GM19328 (cell line): ENCODE data around the gene SMAD4.
"Not testable (repeated sequence)": the region's sequence is repeated elsewhere in the genome, so short reads cannot be mapped to it uniquely, and the experiment has no call there.

Experiments
- ATAC-seq: cut with Tn5 transposase; IDR thresholded peaks from one replicate; pipeline ENCODE4 v1.9.1; 2021; ENCODE audit warnings: mild to moderate bottlenecking, moderate library complexity; ENCODE audit not compliant: unreplicated experiment

Gene SMAD4

GRCh38 chr18:51108330-51108729 lies 78.3 kb downstream of the SMAD4 start:
- no peak for ATAC-seq

- peak; percentile 74 for ATAC-seq
Measured at GRCh38 chr18:51110073-51110797, 80.2 kb downstream of the SMAD4 start.

GRCh38 chr18:51111633-51112355 lies 81.8 kb downstream of the SMAD4 start:
- ATAC-seq: not testable (repeated sequence)

GRCh38 chr18:51116996-51117395 lies 87.0 kb downstream of the SMAD4 start:
- ATAC-seq: not testable (repeated sequence)

GRCh38 chr18:51119561-51119960 lies 89.5 kb downstream of the SMAD4 start:
- not testable (repeated sequence) for ATAC-seq

GRCh38 chr18:51119976-51120375 lies 90.0 kb downstream of the SMAD4 start:
- not testable (repeated sequence) for ATAC-seq

GRCh38 chr18:51120809-51121596 lies 91.0 kb downstream of the SMAD4 start:
- ATAC-seq: no peak

- ATAC-seq: no peak
Measured at GRCh38 chr18:51121597-51121857, 91.5 kb downstream of the SMAD4 start.

GRCh38 chr18:51122266-51123045 lies 92.4 kb downstream of the SMAD4 start:
- no peak for ATAC-seq

GRCh38 chr18:51123046-51123395 lies 93.0 kb downstream of the SMAD4 start:
- ATAC-seq: no peak

- no peak for ATAC-seq
Measured at GRCh38 chr18:51123481-51123880, 93.5 kb downstream of the SMAD4 start.

- ATAC-seq: no peak
Measured at GRCh38 chr18:51123936-51124486, 94.0 kb downstream of the SMAD4 start.

- no peak for ATAC-seq
Measured at GRCh38 chr18:51125976-51126375, 96.0 kb downstream of the SMAD4 start.

GRCh38 chr18:51127664-51128063 lies 97.7 kb downstream of the SMAD4 start:
- no peak for ATAC-seq

GRCh38 chr18:51128533-51128932 lies 98.5 kb downstream of the SMAD4 start:
- no peak for ATAC-seq

- ATAC-seq: no peak
Measured at GRCh38 chr18:51132256-51132935, 102.4 kb downstream of the SMAD4 start.

GRCh38 chr18:51133580-51134160 lies 103.7 kb downstream of the SMAD4 start:
- ATAC-seq: no peak
